Inferior parietal cortex (tissue), 1 donor: ENCODE measurements around the gene RNF7.
"Not testable (repeated sequence)": the region's sequence is repeated elsewhere in the genome, so short reads cannot be mapped to it uniquely, and the experiment has no call there.

Source experiments
- DNase-seq: peaks from one replicate; pipeline ENCODE4 v3.0.0-alpha.2; 2016; ENCODE audit errors: extremely low spot score

Gene RNF7

DNA sequence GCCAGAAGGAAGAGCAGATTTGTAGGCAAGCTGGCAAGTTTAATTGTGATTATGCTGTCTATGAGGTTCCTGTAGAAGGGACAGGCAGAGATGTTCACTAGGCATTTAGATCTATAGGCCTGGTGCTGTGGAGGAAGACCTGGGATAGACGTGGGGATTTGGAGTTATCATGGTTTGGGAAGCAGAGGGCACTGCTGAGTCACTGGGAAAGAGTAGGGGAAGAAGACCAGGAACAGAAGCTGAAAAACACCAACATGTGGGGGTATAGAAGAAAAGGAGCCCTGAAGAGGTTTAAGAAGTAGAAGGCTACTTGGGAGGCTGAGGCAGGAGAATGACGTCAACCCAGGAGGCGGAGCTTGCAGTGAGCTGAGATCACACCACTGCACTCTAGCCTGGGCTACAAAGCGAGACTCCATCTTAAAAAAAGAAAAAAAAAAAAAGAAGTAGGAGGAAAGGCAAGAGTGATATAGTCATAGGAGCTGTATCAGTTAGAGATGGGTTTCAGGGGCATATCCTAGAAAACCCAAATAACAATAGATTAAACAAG, 44.4 kb downstream of the RNF7 start:
- DNase-seq = no peak

DNA sequence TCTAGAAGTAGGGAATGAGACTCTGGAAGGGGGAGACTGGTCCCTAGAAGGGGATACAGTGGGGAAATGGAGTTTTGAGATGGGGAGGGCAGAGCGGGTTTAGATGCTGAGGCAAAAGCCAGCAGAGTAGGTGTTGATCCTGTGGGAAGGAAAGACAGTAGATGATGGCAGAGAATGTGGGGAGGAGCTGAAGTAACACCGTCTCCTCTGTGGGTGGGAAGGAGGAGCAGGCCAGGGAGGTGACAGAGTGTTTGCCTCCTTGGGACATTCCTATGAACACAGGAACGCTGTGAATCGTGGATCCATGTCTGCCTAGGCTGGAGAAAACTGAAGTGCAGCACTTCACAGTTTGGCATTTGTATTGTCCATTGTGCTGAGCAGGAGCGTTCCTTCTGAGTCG, 45.5 kb downstream of the RNF7 start:
- DNase-seq = no peak

DNA sequence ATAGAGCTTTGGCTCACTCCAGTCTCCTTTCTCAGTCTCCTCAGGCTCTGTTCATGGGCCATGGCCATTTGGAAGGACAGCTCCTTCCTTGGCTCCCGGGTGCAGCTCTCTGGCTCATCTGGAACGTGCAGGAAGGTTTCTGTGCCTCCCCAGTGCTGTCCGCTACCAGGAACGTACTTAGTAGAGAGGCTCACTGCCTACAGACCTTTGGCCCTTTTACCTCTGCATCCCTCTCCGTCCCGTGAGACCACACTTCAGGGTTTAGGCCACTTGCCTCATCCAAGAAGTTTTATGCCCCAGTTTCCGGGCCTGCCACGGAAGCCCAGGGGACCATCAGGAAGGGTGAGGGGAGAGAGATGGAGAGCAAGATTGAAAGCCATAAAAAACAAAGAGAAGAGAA, 46.0 kb downstream of the RNF7 start:
- DNase-seq = no peak

DNA sequence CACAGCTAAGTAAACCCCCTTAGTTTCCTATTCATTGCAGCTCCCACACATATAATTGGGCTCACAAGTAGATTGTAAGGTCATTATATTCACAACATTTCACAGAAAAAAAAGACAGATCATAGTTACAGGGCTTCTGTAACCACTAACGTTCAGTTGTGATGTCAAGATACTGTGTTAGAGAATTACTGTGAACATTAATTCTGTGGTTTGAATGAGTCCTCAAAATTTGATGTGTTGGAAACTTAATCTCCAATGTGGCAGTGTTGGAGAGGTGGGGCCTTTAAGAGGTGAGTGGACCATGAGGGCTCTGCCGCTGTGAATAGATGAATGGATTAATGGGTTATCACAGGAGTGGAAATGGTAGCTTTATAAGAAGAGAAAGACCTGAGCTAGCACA, 46.4 kb downstream of the RNF7 start:
- DNase-seq = no peak

DNA sequence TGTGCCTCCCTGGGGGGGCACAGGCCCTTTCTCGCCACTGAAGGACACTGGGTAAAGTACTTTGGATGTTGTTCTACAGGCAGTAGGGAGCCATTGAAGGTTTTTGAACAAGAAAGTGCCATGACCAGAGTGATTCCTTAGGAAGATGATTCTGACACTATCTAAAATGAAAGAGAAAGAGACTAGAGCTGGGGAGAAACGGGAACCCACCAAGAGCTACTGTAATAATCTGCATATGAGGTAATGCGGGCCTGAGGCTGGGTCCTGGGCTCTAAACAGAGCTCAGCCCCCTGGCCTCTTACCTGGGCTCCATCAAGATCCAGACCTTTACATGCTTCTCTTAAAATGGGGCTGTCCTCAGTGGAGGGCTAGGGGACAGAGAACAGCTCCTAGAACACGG, 50.1 kb downstream of the RNF7 start:
- no peak for DNase-seq

DNA sequence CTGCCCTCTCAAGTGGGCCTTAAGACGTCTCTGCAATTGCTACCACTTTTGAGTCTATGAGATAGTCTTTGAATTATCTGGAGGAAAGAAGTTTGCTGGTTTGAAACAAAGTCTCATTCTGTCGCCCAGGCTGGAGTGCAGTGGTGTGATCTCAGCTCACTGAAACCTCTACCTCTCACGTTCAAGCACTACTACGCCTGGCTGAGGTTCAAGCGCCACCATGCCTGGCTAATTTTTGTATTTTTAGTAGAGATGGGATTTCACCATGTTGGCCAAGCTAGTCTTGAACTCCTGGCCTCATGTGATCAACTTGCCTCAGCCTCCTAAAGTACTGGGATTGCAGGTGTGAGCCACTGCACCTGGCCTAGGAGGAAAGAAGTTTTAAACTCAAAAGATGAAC, 50.7 kb downstream of the RNF7 start:
- not testable (repeated sequence) for DNase-seq

DNA sequence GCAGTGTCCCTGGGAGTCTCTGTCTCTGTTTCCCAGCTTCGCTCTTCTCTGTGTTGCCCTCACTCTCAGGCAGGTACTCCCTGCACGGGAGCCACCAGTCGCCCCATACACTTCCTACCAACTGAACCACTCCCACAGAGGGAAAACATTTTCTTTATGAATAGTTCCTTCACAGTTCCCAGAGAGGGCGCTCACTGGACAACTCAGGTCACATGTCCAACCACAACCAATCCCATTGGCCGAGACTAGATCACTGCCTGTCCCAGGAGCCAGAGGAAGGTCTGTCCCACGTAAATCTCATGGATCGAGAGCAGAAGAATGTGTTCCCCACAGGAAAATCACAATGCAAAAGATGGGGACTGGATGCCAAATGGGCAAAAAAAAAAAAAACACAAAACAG, 51.2 kb downstream of the RNF7 start:
- DNase-seq = no peak

DNA sequence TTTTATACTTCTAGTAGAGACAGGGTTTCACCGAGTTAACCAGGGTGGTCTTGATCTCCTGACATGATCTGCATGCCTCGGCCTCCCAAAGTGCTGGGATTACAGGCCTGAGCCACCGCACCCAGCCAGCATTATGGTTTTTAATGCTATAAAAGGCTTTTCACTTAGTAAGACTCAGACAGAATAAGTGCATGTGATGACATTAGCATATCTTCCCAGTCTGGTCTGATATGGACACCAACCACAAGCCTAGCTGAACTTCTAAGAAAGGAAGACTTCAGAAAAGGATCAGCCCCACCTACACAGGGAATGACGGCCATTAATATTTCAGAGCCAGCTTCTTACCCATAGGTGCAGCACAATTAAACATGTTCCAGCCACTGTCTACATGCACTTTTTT, 52.1 kb downstream of the RNF7 start:
- DNase-seq = no peak

DNA sequence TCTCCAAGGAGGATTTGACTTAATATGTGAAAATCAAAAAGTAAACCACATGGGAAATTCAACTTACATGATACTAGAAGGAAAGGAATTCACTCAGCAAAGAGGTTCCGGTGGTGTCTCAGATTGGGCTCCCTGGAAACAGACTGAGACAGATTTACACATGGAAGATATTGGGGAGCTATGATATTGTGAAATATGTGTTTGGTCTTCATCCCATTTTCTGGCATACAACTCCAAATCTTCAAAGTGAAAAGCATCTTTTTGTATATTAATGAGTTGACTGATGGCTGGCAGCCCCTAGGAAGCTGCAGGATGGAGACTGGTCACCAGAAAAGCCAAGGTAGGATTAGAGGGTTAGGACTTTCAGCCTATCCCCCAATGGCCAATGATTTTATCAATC, 54.4 kb downstream of the RNF7 start:
- no peak for DNase-seq

DNA sequence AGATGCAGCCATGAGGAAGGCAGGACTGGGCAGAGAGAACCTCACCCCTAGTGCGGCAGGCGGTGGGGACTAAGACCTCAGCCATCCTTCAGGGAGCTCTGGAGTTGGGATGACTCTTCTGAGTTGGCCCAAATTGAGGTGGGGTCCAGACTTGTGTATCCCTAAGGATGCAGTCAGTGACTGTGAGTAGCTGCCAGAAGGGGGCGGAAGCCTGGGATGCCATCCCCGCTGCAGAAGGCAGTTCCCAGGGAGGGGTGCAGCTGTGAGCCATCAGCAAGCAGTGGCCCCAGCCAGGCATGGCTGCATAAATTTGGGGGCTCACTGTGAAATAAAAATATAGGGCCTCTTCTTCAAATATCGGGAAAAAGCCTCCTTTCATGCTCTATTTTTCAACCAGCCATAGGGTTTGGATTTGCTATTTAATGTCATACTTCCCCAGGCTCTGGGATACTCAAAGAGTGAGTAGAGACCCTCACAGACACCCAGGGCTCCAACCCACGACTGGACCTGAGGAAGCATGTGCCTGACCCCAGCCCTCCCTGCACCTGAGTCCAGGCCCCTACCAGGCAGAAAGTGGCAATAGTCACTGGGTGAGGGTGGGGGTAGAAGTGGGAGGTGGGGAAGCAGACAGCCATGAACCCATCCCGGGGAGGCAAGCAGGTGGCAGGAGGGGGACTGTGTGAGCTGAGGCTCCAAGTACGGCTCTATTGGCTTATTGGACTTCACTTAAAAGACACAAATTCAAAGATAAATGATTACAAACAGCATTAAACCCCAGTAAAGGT, 55.6 kb downstream of the RNF7 start:
- no peak for DNase-seq

DNA sequence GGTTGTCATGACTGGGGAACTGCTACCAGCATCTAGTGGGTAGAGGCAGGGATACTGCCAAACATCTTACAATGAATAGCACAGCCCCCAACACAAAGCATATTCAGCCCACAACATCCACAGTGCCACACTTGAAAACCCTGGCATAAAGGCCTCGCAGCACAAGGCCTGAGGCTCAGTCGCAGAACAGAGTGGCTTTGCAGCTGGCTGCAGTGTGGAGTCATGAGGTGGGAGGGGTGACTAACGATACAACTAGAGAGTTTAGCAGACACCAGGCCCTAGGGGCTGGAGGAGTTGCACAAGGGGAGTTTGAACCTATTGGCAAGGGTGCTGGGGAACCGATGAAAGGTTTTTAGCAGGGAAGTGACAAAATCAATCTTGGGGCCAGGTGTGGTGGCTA, 57.2 kb downstream of the RNF7 start:
- no peak for DNase-seq

DNA sequence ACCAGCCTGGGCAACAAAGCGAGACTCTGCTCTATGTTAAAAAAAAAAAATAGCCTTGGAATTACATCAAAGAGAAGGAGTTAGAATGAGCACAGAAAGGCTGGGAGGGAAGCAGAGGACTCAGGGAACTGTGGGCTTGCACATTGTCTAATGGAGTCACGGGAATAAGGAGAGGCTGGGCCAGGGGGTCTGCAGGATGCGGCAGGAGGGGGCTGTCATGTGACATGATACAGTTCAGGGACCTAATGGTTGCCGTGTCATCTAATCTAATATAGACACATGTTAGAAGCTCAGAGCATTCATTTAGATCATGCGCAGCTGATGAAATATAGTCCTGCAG, 57.6 kb downstream of the RNF7 start:
- DNase-seq = no peak

DNA sequence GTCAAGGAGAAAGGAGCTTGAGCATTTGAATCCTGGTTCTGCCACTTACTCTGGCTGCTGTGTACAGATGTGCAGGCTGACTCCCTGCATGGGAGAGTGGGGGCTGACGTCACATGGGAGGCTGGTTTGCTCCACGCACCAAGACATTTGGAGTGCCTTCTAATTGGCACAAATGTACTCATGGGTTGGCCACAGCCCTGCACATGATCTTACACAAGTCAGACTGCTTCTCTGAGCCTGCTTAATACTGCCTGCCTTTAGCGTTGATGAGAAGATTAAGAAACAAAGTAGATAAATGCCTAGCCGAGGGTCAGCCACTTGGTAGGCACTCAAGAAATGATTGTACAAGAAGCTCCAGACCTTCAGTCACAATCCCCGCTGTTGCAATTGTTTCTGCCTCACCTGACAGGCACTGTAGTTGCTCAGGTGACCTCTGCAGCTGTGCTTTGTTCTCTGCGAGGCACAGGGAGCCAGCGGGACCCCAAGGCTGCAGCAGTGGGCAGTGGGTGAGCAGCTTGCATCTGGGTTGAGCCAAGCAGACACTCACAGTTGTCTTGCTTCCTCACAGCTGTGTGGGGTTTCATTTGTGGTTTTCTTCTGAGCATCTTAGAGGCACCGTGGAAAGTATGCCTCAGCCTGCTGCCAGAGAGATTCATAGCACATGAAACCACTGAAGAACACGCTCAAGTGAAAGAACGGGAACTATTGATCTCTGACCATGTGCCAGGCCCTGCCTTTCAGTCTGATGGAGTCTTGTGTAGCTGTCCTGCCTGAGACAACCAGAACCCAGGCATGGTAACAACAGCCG, 58.2 kb downstream of the RNF7 start:
- DNase-seq = no peak
